RWPE2 (cell line): ENCODE measurements around the gene UPK3BL2.
"Not testable (repeated sequence)": the region's sequence is repeated elsewhere in the genome, so short reads cannot be mapped to it uniquely, and the experiment has no call there.

Experiments used
- ATAC-seq: fragments of 200-7000 bp; cut with Tn5 transposase; 3 replicates; pipeline ENCODE4 v1.9.1; 2021; ENCODE audit warnings: low read depth
- DNase-seq: peaks from one replicate; pipeline ENCODE4 v3.0.0-alpha.2; 2020; ENCODE audit warnings: low spot score
- H3K27ac ChIP-seq: fragments of 450-650 bp; 2 replicates; pipeline ENCODE4 v1.5.1; 2017; ENCODE audit warnings: mild to moderate bottlenecking; ENCODE audit not compliant: poor library complexity, severe bottlenecking
- H3K27me3 ChIP-seq: fragments of 250-450 bp; sonication (Bioruptor Pico); 2 replicates; pipeline ENCODE4 v1.5.1; 2021; ENCODE audit warnings: mild to moderate bottlenecking, moderate library complexity; ENCODE audit not compliant: insufficient read depth, poor library complexity, severe bottlenecking
- H3K36me3 ChIP-seq: fragments of 250-450 bp; sonication (Bioruptor Pico); 2 replicates; pipeline ENCODE4 v1.5.1; 2020; ENCODE audit warnings: low read depth, mild to moderate bottlenecking, moderate library complexity
- H3K4me1 ChIP-seq: fragments of 250-450 bp; sonication (Bioruptor Pico); 2 replicates; pipeline ENCODE4 v1.5.1; 2021; ENCODE audit warnings: mild to moderate bottlenecking, moderate library complexity; ENCODE audit not compliant: insufficient read depth, poor library complexity, severe bottlenecking
- H3K4me3 ChIP-seq: fragments of 250-450 bp; sonication (Bioruptor Pico); 2 replicates; pipeline ENCODE4 v1.5.1; 2021; ENCODE audit warnings: mild to moderate bottlenecking, moderate library complexity; ENCODE audit not compliant: severe bottlenecking
- H3K9me3 ChIP-seq: fragments of 250-450 bp; sonication (Bioruptor Pico); 2 replicates; pipeline ENCODE4 v1.5.1; 2021; ENCODE audit warnings: mild to moderate bottlenecking, moderate library complexity; ENCODE audit not compliant: severe bottlenecking

Gene UPK3BL2

DNA sequence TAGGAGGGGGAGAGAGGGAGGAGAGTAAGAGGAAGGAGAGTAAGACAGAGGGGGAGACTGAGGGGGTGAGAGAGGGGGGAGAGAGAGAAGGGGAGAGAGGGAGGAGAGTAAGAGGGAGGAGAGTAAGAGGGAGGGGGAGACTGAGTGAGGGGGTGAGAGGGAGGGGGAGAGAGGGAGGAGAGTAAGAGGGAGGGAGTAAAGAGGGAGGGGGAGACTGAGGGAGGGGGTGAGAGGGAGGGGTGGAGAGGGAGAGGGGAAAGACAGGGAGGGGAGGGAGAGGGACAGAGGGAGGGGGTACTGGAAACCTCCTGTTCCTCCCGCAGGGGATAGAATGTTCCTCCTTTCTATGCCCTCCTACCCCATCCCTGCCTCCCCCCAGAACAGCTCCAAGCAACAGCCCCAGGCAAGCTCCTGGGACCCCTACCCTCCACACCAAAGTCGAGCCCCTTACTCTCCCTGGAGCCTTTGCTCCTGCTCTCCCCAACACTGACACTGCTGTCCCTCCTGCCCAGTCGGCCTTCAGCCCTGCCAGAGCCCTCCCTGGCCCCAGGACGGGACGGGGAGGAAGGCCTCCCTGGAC is 30.8 kb downstream of the UPK3BL2 start:
- H3K27ac ChIP-seq, H3K4me3 ChIP-seq, H3K4me1 ChIP-seq, H3K36me3 ChIP-seq, H3K9me3 ChIP-seq, ATAC-seq, H3K27me3 ChIP-seq: not testable (repeated sequence)
- DNase-seq, result peak; percentile 48

DNA sequence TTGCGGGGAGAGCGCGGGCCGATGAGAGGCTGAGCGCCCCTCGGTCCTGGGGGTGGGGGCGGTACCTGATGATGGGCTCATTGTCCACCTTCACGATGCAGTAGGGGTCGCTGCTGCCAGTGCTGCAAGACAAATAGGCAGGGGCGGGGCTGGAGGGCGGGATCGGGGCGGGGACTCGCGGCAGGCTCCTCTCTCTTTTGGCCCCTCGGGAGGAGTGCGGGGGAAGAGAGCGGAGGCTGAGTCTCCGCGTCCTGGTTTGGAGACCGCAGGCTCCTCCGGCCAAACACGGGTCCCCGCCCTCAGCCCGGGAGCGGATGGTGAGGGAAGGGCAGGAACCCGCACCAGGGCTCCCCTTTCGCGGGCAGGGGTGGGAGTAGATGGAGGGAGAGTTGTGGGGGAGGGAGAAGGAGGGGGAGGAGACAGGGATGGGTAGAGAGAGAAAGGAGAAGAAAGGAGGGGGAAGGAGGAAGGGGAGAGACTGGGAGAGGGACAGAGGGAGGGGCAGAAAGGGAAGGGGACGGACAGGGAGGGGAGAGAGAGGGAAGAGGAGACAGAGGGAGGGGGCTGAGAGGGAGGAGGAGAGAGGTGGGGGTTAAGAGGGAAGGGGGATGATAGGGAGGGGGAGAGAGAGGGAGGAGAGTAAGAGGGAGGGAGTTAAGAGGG is 31.5 kb downstream of the UPK3BL2 start:
- H3K9me3 ChIP-seq, H3K4me3 ChIP-seq, H3K27ac ChIP-seq, H3K27me3 ChIP-seq, H3K4me1 ChIP-seq, DNase-seq, H3K36me3 ChIP-seq: not testable (repeated sequence)
- ATAC-seq, result peak; percentile 62

DNA sequence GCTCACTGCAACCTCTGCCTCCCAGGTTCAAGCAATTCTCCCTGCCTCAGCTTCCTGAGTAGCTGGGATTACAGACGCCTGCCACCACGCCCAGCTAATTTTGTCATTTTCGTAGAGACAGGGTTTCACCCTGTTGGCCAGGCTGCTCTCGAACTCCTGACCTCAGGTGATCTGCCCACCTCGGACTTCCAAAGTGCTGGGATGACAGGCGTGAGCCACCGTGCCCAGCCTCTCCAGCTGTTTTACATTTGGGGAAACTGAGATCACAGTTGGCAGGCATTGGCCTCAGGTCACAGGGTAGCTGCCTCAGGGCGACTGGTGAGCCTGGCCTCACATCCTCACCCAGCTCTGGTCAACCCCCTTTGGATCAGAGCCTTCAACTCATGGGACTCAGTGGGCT is 32.9 kb downstream of the UPK3BL2 start:
- H3K27me3 ChIP-seq, ATAC-seq, H3K36me3 ChIP-seq, H3K4me1 ChIP-seq, H3K9me3 ChIP-seq, H3K27ac ChIP-seq, H3K4me3 ChIP-seq: not testable (repeated sequence)
- DNase-seq, result peak; percentile 2

DNA sequence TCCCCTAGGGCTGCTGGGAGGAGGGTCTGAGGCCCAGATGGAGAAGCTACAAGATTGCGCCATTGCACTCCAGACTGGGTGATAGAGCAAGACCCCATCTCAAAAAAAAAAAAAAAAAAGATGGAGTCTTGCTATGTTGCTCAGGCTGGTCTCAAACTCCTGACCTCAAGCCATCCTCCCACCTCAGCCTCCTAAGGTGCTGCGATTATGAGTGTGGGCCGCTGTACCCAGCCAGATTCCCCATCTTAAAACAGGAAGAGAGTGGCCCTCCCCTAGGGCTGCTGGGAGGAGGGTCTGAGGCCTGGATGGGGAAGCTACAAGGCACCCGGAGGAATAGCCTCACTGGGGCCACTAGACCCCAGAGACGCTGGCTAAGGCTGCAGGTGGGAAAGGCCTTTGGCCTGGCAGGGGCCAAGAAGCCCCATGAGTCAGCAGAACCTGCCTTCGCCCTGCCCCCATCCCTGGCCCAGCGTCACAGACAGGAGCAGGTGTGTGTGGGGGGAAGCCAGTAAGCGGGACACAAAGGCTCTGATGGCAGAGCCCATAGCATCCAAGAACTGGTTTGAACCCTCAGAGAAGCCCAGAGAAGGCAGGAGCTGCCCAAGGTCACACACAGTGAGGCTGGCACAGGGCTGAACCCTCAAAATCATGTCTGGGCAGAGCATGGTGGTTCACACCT is 35.9 kb downstream of the UPK3BL2 start:
- H3K9me3 ChIP-seq, H3K27ac ChIP-seq, H3K36me3 ChIP-seq, H3K4me1 ChIP-seq, H3K27me3 ChIP-seq, ATAC-seq, H3K4me3 ChIP-seq: not testable (repeated sequence)
- DNase-seq, result peak; percentile 32

DNA sequence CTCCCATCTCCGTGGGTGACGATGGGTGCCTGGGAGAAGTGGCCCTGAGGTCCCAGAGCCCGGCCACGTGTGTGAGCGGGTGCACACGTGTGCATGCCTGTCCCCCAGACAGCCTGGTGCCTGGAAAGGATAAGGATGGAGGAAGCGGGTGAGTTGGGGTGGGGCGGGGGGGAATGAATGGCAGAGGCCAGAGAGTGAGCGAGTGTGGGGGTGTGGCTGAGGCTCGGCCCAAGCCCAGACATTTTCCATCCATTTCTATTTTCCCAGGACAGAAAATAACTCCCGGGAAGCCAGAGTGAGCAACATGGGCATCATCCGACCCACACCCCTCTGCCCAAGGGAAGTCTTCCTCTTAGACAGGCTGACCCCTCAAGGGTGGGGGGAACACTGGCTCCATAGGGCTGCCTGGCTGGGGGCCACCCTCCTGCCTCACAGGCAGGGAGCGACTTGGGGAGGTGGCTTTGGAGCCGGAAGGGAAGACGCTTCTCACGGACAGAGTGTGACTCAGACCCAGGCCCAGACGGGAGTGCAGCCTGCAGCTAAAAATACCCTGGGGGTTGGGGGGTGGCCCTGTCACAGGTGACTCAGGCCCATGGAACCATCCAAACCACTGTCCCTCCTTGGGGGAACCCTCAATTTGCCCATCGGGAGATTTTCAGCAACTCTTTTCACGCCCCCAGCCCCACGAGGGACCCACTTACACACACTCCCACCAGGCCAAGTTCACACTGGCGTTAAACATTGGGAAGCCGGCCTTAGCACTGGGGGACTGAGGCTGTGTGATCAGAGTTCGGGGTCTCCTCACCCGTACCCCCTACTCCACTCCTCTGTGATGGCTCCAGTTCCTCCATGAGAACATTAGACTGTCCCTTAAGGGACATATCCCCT is 38.0 kb downstream of the UPK3BL2 start:
- H3K27ac ChIP-seq, H3K4me1 ChIP-seq, H3K9me3 ChIP-seq, H3K36me3 ChIP-seq, H3K27me3 ChIP-seq, H3K4me3 ChIP-seq: not testable (repeated sequence)
- ATAC-seq (peak; percentile 91), DNase-seq (peak; percentile 27)

DNA sequence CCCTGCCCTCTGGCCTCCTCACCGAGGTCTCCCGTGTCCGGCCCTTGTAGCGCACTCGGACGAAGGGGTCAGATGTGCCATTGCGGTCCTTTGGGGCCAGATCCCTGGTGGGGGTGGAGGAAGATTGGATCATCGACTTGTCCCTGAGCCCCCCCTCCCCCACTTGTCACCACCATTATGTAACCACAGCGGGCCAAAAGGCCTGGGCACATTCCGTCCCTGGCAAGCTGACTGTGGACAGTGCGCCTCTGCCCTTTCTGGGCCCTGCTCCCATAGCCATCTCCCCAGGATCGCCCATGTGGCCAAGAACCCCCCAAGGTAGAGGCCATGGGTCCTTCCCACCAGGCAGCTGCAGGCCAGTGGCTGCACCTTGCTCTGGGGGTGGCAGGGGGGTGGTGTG is 40.4 kb downstream of the UPK3BL2 start:
- DNase-seq, ATAC-seq, H3K36me3 ChIP-seq, H3K4me1 ChIP-seq, H3K27me3 ChIP-seq, H3K27ac ChIP-seq, H3K4me3 ChIP-seq, H3K9me3 ChIP-seq: not testable (repeated sequence)

DNA sequence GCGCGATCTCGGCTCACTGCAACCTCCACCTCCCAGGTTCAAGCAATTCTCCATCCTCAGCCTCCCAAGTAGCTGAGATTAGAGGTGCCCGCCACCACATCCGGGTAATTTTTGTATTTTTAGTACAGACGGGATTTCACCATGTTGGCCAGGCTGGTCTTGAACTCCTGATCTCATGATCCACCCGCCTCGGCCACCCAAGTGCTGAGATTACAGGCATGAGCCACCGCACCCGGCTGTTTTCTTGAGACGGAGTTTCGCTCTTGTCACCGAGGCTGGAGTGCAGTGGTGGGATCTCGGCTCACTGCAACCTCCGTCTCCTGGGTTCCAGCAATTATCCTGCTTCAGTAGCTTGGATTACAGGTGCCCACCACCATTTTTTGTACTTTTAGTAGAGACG is 45.2 kb downstream of the UPK3BL2 start:
- H3K27me3 ChIP-seq, H3K9me3 ChIP-seq, H3K4me1 ChIP-seq, H3K4me3 ChIP-seq, H3K27ac ChIP-seq, H3K36me3 ChIP-seq, ATAC-seq, DNase-seq: not testable (repeated sequence)

DNA sequence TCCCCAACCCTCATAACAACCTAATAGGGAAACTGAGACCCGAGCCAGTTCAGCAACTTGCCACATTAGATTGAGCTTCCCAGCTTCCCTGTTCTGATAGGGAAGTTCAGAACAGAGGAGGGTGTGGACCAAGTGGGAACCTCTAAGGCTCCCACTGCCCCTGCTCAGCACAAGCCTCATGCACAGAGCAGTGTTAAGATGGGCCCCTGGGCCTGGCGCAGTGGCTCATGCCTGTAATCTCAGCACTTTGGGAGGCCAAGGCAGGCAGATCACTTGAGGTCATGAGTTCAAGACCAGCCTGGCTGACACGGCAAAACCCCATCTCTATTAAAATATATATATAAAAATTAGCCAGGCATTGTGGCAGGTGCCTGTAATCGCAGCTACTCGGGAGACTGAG is 46.2 kb downstream of the UPK3BL2 start:
- not testable (repeated sequence) for H3K36me3 ChIP-seq, H3K4me3 ChIP-seq, H3K9me3 ChIP-seq, DNase-seq, ATAC-seq, H3K4me1 ChIP-seq, H3K27ac ChIP-seq, H3K27me3 ChIP-seq

DNA sequence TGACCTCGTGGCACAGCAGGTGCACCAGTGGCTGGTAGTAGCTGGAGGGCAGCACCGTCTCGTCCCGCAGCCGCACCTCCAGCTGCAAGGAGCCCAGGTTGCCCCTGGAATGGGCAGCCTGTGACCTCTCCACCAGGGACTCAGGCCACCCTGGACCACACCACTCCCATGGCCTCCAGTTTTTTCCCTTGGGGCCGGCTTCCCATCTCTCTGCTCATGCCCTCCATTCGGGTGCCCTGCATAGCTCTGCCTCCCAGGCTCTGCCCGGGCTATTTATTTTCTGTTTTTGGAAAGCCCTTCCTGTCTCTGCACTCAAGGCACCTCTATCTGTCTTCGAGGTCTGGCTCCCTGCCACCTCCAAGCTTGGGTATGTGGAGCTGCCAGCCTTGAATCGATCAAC is 46.6 kb downstream of the UPK3BL2 start:
- H3K27ac ChIP-seq, H3K4me3 ChIP-seq, H3K27me3 ChIP-seq, H3K4me1 ChIP-seq, H3K9me3 ChIP-seq, ATAC-seq, H3K36me3 ChIP-seq, DNase-seq: not testable (repeated sequence)

DNA sequence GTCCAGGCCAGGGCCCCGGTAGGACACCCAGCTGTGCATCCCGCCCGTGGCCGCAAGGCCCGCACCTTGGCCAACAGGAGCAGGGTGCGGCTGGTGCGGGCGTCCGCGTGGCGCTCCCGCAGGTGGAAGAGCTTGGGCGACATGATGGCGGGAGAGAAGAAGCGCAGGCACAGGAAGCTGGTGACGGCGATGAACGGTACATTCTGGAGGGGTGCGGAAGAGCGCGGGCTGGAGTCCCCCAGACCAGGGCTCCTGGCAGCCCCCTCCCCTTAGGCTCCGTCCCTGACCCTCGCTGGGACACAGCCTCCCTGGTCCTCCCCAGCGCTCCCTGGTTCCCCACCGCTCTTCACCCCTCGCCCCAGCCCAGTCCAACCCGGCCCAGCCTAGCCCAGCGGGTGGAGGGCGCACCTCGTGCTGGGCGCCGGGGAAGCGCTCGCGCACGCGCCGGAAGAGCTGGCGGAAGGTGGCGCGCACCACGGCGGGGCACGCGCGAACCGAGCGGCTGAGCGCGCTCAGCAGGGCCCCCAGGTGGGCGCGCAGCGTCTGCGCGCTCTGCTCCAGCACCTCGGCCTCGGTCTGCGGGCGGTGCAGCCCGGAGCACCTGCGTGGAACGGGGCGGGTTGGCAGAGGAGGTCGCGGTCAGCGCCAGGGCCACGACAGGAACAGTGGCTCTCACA is 48.9 kb downstream of the UPK3BL2 start:
- ATAC-seq, result peak; percentile 29
- not testable (repeated sequence) for DNase-seq, H3K4me1 ChIP-seq, H3K27me3 ChIP-seq, H3K27ac ChIP-seq, H3K36me3 ChIP-seq, H3K4me3 ChIP-seq, H3K9me3 ChIP-seq

DNA sequence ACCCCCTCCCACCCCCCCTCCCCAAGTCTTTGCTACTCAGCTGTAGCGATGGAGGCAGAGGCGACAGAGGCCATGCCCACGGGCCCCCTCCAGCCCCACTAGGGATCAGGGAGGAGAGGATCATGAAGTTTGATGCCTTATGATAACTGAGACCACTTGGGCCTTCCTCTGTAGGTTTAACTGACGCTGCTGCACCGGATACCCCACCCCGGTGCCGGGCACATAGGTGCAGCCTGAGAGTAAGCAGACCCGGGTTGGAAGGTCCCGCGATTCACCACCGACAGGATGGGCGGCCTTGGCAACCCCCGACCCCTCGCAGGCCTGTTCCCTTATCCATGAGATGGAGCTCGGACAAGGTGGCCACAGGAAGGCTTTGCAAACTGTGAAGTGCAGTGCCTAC is 49.5 kb downstream of the UPK3BL2 start:
- not testable (repeated sequence) for H3K9me3 ChIP-seq, H3K36me3 ChIP-seq, DNase-seq, H3K4me1 ChIP-seq, ATAC-seq, H3K4me3 ChIP-seq, H3K27ac ChIP-seq, H3K27me3 ChIP-seq
